Ovary (tissue), 9 donors: ENCODE measurements around the gene LMF1. TPM values are rescaled to one million over a fixed set of nuclear protein-coding genes. Genes with fewer than 3 reads are reported as not detected.

ENCODE experiments used
- DNase-seq, 5 donors: peaks; one replicate each; pipeline ENCODE4 v3.0.0-alpha.2; 2019 to 2020
- H3K27ac ChIP-seq, 2 donors: fragments of 200-600 bp; one replicate each; pipeline versions ENCODE4 v1.5.1 to v1.8.0; 2019 to 2022
- H3K27me3 ChIP-seq: fragments of 200-600 bp; one replicate; pipeline ENCODE4 v1.8.0; 2022
- H3K36me3 ChIP-seq: fragments of 200-600 bp; sonication (generic); one replicate; pipeline ENCODE4 v1.5.1; 2019
- H3K4me1 ChIP-seq: one replicate; pipeline ENCODE4 v1.8.1; 2013; ENCODE audit warnings: mild to moderate bottlenecking, moderate library complexity; ENCODE audit not compliant: insufficient read depth
- H3K4me3 ChIP-seq: fragments of 200-600 bp; sonication (generic); one replicate; pipeline ENCODE4 v1.5.1; 2017
- H3K9me3 ChIP-seq, 2 donors: fragments of 200-600 bp in 1 of 2; sonication (generic) in 1 of 2; one replicate each; pipeline versions ENCODE4 v1.5.1 to v1.8.1; 2013 to 2019; ENCODE audit warnings: mild to moderate bottlenecking in 1 of 2, moderate library complexity in 1 of 2
- EP300 ChIP-seq: sonication (generic); formaldehyde crosslinking; IDR thresholded peaks from one replicate; pipeline ENCODE4 v1.6.1; 2017; ENCODE audit warnings: antibody characterized with exemption
- POLR2A ChIP-seq: fragments of 450-650 bp; IDR thresholded peaks from one replicate; pipeline ENCODE4 v1.6.1; 2017; ENCODE audit warnings: antibody characterized with exemption, mild to moderate bottlenecking, moderate library complexity
- WGBS, 3 donors: extraction: QIAGEN DNeasy Blood & Tissue Kit in 1 of 3; methylation state at CpG; one replicate each; pipeline versions ENCODE4 v1.1.5 to v1.1.7; 2013 to 2017; 5-methylcytosine and 5-hydroxymethylcytosine counted together
- intact Hi-C, 4 donors: fragments of 100-400 bp; cut with DNase I; formaldehyde crosslinking; loops; one replicate each; pipeline versions ENCODE4 v1.11.0 to v1.15.1; 2022 to 2023
- polyA plus RNA-seq, 2 donors: library from polyadenylated mRNA; stranded (reverse); fragments of 200-250 nt in 1 of 2; fragments of 350-450 nt in 1 of 2; fragmentation: Illumina TruSeq in 1 of 2; extraction: RNeasy Lipid Tissue Mini Kit (QIAGEN cat#74804) in 1 of 2; gene quantifications; one replicate each; pipeline ENCODE4 v1.2.3, GENCODE V29; 2013 to 2014
- total RNA-seq, 7 donors: library from RNA; depleted of rRNA in 2 of 7; stranded (reverse); fragments of >200 nt in 2 of 7; fragmentation: NEBNext Ultra II Directional in 3 of 7; extraction: Animal tissue kit (Norgen Biotek cat#: 25700) in 3 of 7; gene quantifications; one replicate each; pipeline versions ENCODE4 v1.1.0 to v1.2.4, GENCODE V29; 2016 to 2023
- TF ChIP-seq, protein P1 (sequence below), 3 donors: fragments of 450-650 bp in 2 of 3; fragments of 200-600 bp in 1 of 3; IDR thresholded peaks; one replicate each; pipeline versions ENCODE4 v1.5.1 to v1.8.0; 2016 to 2022; ENCODE audit warnings: antibody characterized with exemption in 3 of 3, mild to moderate bottlenecking in 1 of 3
- donor health status: DM: no; HTN: no; CAD: no; lungs with moderate emphysema.
- donor health status: DM: no; HTN: no; CAD: no.
- donor health status: Bipolar disorder and iron deficiency.
- donor health status: DM: yes; HTN: yes; CAD: no.
- donor health status: DM: no; HTN: no; CAD: no.
- donor health status: DM: yes; HTN: yes; CAD: no.

LMF1 gene
- total and polyA plus RNA-seq, 9 donors, result 7.8 to 31.9 (median 23.6) TPM

DNA sequence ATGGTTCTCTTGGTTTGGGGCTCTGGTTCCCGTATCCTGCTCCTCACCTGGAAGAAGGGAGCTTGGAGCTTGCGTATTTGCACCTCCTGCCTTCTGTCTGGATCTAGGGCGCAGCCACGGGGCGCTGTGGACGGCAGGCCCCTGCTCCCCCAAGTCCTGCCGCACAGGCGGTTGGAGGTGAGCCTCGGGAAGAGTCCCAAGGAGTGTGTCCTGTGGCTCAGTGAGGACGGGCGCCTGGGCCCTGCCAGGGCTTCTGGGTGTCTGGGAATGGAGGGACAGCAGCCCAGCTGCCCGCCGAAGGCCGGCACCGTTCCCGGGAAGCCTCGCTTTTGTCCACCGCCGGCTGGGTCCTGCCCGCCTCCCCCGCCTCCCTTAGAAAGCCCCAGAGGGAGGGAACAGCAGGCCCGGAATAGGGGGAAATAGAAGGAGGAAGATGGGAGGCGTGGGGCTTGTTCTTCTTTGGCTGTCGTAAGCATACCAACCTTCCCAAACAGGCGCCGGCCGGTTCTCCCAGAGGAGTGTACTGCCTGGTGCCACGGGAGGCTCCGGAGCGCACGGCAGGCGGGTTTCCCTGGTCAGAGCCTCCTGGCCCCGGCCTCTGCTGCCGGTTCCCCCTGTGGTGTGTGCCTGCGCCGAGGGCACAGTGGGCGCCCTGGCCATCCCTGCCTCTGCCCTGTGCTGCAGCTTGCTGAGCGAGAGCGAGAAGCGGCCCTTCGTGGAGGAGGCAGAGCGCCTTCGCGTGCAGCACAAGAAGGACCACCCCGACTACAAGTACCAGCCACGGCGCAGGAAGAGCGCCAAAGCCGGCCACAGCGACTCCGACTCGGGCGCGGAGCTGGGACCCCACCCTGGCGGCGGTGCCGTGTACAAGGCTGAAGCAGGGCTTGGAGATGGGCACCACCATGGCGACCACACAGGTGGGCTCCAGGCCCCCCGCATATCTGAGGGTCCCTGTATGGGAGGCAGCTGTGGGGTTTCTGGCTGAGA, 12.6 kb upstream of the LMF1 start:
- Histone ChIP-seq H3K27me3 (peaks cover 16% of the 10 kb centered on the region), H3K4me3 (no peak overlapping the region), H3K36me3 (no peaks in the 10 kb centered on the region), H3K4me1 (peaks cover 6% of the 10 kb centered on the region), H3K9me3 (no peaks in the 10 kb centered on the region), H3K27ac (no peak overlapping the region)
- intact Hi-C loops, result no loop called here
- TF ChIP-seq, protein P1, sequence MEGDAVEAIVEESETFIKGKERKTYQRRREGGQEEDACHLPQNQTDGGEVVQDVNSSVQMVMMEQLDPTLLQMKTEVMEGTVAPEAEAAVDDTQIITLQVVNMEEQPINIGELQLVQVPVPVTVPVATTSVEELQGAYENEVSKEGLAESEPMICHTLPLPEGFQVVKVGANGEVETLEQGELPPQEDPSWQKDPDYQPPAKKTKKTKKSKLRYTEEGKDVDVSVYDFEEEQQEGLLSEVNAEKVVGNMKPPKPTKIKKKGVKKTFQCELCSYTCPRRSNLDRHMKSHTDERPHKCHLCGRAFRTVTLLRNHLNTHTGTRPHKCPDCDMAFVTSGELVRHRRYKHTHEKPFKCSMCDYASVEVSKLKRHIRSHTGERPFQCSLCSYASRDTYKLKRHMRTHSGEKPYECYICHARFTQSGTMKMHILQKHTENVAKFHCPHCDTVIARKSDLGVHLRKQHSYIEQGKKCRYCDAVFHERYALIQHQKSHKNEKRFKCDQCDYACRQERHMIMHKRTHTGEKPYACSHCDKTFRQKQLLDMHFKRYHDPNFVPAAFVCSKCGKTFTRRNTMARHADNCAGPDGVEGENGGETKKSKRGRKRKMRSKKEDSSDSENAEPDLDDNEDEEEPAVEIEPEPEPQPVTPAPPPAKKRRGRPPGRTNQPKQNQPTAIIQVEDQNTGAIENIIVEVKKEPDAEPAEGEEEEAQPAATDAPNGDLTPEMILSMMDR (IDR thresholded peaks at IDR 0.05), result no peak
- TF ChIP-seq POLR2A (no peak), EP300 (no peak)
- 36 to 53% (median 39%) methylated on average over 52 to 59 of the region's 59 CpGs for WGBS, 3 donors
- DNase-seq, result no peak

DNA sequence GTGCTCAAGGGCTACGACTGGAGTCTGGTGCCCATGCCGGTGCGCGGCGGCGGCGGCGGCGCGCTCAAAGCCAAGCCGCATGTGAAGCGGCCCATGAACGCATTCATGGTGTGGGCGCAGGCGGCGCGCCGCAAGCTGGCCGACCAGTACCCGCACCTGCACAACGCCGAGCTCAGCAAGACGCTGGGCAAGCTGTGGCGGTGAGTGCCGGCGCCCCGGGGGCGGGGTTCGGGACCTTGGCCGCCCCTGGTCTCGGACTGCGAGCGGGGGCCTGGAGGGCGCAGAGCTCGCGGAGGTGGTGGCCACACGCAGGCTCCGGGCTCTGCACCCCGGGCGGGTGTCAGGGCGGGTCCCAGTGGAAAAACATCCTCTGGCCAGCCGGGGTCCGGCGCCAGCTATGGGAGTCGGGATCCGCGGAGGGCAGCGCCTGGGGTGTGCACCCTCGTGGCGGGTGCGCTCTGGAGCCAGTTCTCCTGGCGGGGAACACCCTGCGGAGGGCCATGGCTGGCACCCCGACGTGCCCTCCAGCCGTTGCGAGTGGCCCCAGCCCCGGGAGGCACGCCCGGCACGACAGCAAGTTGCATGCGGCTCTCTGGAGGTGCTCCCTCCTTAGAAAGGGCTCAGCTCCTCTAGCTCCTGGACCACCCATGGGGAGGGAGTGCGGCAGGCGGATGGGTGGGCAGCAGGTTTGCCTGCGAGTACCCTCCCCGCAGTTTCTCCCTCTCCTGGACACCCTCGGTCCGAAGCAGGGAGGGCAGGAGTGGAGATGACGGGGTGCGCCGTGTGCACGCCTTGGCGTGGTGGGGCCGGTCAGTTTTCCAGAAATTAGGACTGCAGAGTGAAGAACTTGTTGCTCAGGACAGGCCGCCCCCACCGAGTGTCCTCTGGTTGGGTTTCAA, 11.6 kb upstream of the LMF1 start:
- H3K27me3 ChIP-seq, result peaks cover 16% of the 10 kb centered on the region
- peak overlapping the region; percentile 36 for H3K4me3 ChIP-seq
- H3K27ac ChIP-seq, result no peak overlapping the region
- TF ChIP-seq EP300 (no peak), POLR2A (no peak)
- TF ChIP-seq, protein P1 (IDR thresholded peaks at IDR 0.05), result no peak
- 3 to 8% (median 4%) methylated on average over 42 to 76 of the region's 76 CpGs for WGBS, 3 donors
- H3K9me3 ChIP-seq, result no peaks in the 10 kb centered on the region
- intact Hi-C loops, result no loop called here
- no peaks in the 10 kb centered on the region for H3K36me3 ChIP-seq
- H3K4me1 ChIP-seq, result peaks cover 8% of the 10 kb centered on the region
- DNase-seq, result no peak

DNA sequence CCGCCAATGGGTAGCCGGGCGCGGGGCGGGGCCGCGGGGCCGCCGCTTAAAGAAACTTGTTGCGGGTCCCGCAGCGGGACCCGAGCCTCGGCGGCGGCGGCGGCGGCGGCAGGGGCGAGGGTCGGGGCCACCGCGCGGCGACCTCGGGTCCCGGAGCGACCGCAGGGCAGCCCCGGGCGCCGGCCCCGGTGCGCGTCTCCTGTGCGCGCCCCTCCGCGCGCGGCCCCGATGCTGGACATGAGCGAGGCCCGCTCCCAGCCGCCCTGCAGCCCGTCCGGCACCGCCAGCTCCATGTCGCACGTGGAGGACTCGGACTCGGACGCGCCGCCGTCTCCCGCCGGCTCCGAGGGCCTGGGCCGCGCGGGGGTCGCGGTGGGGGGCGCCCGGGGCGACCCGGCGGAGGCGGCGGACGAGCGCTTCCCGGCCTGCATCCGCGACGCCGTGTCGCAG, 10.9 kb upstream of the LMF1 start, which contains the start of gene SOX8:
SOX8 (plus strand) TSS at position 76 of the 450 bp plus-strand sequence; CDS start at position 229, 153 bp downstream.
- no peaks in the 10 kb centered on the region for H3K9me3 ChIP-seq
- TF ChIP-seq EP300 (no peak), POLR2A (no peak)
- TF ChIP-seq, protein P1 (IDR thresholded peaks at IDR 0.05), result no peak
- no peak within 1 kb of the TSS for H3K27ac ChIP-seq
- no peaks in the 10 kb centered on the region for H3K36me3 ChIP-seq
- intact Hi-C loops, result no loop called here
- peak within 1 kb of the TSS; percentile 36 for H3K4me3 ChIP-seq
- no peak for DNase-seq
- WGBS, 3 donors, result 0 to 1% (median 1%) methylated on average over 31 to 80 of the region's 80 CpGs
- peaks cover 16% of the 10 kb centered on the region for H3K27me3 ChIP-seq
- peaks cover 15% of the 10 kb centered on the region for H3K4me1 ChIP-seq

DNA sequence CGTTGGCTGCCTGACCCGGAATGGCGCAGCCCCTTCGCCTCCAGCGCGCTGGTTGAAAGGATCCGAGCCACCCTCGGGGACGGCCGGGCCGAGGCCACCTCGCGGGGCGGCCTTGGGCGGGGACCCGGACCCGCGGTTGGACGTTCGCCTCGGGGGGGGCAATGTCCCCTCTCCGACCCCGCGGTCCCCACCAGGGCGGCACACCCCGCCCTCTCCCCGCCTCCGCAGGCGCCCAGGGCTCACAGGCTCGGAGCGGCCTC, 9.7 kb upstream of the LMF1 start:
- H3K27me3 ChIP-seq, result peaks cover 16% of the 10 kb centered on the region
- no peak overlapping the region for H3K27ac ChIP-seq
- TF ChIP-seq EP300 (no peak), POLR2A (no peak)
- TF ChIP-seq, protein P1 (IDR thresholded peaks at IDR 0.05), result no peak

More for the DNA sequence above, 9.7 kb upstream of the LMF1 start:
- Histone ChIP-seq H3K36me3 (no peaks in the 10 kb centered on the region), H3K9me3 (no peaks in the 10 kb centered on the region), H3K4me1 (peaks cover 17% of the 10 kb centered on the region), H3K4me3 (peak overlapping the region; percentile 36)
- intact Hi-C loops, result no loop called here
- no peak for DNase-seq
- WGBS, 3 donors, result 0 to 1% (median 1%) methylated on average over 8 to 31 of the region's 31 CpGs
